OCI-LY1 (cell line): Measurements from ENCODE around the gene NEURL1.

Source experiments
- H2AFZ ChIP-seq: fragments of 200-600 bp; sonication (generic), shearing (Covaris generic); 2 replicates; pipeline ENCODE4 v1.6.0; 2014; ENCODE audit warnings: antibody characterized with exemption, mild to moderate bottlenecking, low read length
- H3F3A ChIP-seq: fragments of 200-600 bp; sonication (generic), shearing (Covaris generic); 2 replicates; pipeline ENCODE4 v1.6.0; 2014; ENCODE audit warnings: mild to moderate bottlenecking, antibody characterized with exemption, low read length, moderate library complexity; ENCODE audit not compliant: insufficient read depth
- H3K27ac ChIP-seq: fragments of 200-600 bp; sonication (generic); 2 replicates; pipeline ENCODE4 v1.5.1; 2014; ENCODE audit warnings: low read length, mixed run types, mild to moderate bottlenecking, low read depth; ENCODE audit not compliant: poor library complexity, severe bottlenecking
- H3K27me3 ChIP-seq: fragments of 200-600 bp; sonication (generic); 2 replicates; pipeline ENCODE4 v1.6.0; 2014; ENCODE audit warnings: antibody characterized with exemption, mild to moderate bottlenecking, low read length, moderate library complexity; ENCODE audit not compliant: insufficient read depth
- H3K36me3 ChIP-seq: fragments of 200-600 bp; sonication (generic); 2 replicates; pipeline ENCODE4 v1.6.1; 2014; ENCODE audit warnings: mild to moderate bottlenecking, antibody characterized with exemption, low read length, moderate library complexity, mixed read lengths; ENCODE audit not compliant: insufficient read depth
- H3K4me1 ChIP-seq: fragments of 200-600 bp; sonication (generic); 2 replicates; pipeline ENCODE4 v1.5.1; 2014; ENCODE audit warnings: mild to moderate bottlenecking, low read length, moderate library complexity; ENCODE audit not compliant: insufficient read depth, severe bottlenecking
- H3K4me2 ChIP-seq: fragments of 200-600 bp; sonication (generic), shearing (Covaris generic); 2 replicates; pipeline ENCODE4 v1.6.1; 2014; ENCODE audit warnings: low read length
- H3K4me3 ChIP-seq: fragments of 200-600 bp; sonication (generic); 2 replicates; pipeline ENCODE4 v1.5.1; 2014; ENCODE audit warnings: low read length, low read depth, mild to moderate bottlenecking, mixed read lengths; ENCODE audit not compliant: poor library complexity, severe bottlenecking
- H3K79me2 ChIP-seq: fragments of 200-600 bp; shearing (Covaris generic); 2 replicates; pipeline ENCODE4 v1.6.1; 2016; ENCODE audit warnings: mixed run types, low read length, mixed read lengths; ENCODE audit not compliant: insufficient read depth
- H3K9ac ChIP-seq: fragments of 200-600 bp; sonication (generic), shearing (Covaris generic); 2 replicates; pipeline ENCODE4 v1.6.1; 2014; ENCODE audit warnings: mild to moderate bottlenecking, low read length, mixed read lengths
- H3K9me2 ChIP-seq: fragments of 200-600 bp; sonication (generic), shearing (Covaris generic); 2 replicates; pipeline ENCODE4 v1.6.1; 2014; ENCODE audit warnings: low read depth, mild to moderate bottlenecking, low read length, mixed read lengths
- H3K9me3 ChIP-seq: fragments of 200-600 bp; shearing (Covaris generic); 2 replicates; pipeline ENCODE4 v1.6.1; 2014; ENCODE audit warnings: low read length, mixed read lengths
- H4K20me1 ChIP-seq: fragments of 200-600 bp; sonication (generic), shearing (Covaris generic); 2 replicates; pipeline ENCODE4 v1.6.0; 2016; ENCODE audit warnings: mild to moderate bottlenecking, low read length; ENCODE audit not compliant: insufficient read depth
- EZH2 ChIP-seq: fragments of 200-600 bp; sonication (generic), shearing (Covaris generic); IDR thresholded peaks from 2 replicates; pipeline ENCODE4 v1.8.0; 2017; ENCODE audit warnings: borderline replicate concordance, mixed run types, mild to moderate bottlenecking, antibody characterized with exemption, low read length, moderate library complexity, mixed read lengths
- TF ChIP-seq, protein P1 (sequence below): fragments of 200-600 bp; sonication (generic), shearing (Covaris generic); IDR thresholded peaks from 2 replicates; pipeline ENCODE4 v1.5.1; 2017; ENCODE audit warnings: mild to moderate bottlenecking, antibody characterized with exemption, low read length, moderate library complexity, mixed read lengths

Gene NEURL1

DNA sequence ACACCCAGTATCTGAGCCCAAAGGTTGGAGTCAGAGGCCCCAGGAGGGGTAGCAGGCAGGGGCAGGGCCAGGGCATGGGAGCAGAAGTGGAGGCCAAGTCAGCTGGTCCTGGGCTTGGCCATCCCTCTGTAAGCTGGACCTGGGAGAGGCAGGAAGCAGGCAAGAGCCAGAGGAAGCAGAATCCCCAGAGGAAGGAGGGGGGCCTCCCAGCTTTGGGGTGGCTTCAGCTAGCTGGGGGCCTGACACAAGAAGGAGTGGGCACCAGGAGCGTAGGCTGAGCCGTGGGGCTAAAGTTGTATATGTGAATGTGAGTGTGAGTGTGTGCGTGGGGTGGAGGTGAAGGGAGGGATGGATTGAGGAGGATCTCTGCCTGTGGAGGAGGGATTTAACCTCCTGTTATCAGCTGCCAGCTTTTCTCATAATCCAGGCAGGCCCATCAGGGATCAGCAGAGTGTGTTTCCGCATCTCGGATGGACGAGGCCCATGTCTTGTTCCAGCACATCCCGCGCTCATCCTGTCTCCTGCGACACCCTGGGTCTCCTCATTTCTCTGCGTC, 54.0 kb downstream of the NEURL1 start:
- Histone ChIP-seq H2AFZ (no peak overlapping the region), H4K20me1 (no peaks in the 10 kb centered on the region), H3K4me3 (no peak overlapping the region), H3K27me3 (peaks cover 5% of the 10 kb centered on the region), H3K9me2 (no peaks in the 10 kb centered on the region), H3K36me3 (no peaks in the 10 kb centered on the region), H3K9ac (no peak overlapping the region), H3K79me2 (no peaks in the 10 kb centered on the region), H3K9me3 (no peaks in the 10 kb centered on the region), H3F3A (no peaks in the 10 kb centered on the region), H3K4me1 (peaks cover 7% of the 10 kb centered on the region), H3K4me2 (no peak overlapping the region), H3K27ac (no peak overlapping the region)
- TF ChIP-seq, protein P1, sequence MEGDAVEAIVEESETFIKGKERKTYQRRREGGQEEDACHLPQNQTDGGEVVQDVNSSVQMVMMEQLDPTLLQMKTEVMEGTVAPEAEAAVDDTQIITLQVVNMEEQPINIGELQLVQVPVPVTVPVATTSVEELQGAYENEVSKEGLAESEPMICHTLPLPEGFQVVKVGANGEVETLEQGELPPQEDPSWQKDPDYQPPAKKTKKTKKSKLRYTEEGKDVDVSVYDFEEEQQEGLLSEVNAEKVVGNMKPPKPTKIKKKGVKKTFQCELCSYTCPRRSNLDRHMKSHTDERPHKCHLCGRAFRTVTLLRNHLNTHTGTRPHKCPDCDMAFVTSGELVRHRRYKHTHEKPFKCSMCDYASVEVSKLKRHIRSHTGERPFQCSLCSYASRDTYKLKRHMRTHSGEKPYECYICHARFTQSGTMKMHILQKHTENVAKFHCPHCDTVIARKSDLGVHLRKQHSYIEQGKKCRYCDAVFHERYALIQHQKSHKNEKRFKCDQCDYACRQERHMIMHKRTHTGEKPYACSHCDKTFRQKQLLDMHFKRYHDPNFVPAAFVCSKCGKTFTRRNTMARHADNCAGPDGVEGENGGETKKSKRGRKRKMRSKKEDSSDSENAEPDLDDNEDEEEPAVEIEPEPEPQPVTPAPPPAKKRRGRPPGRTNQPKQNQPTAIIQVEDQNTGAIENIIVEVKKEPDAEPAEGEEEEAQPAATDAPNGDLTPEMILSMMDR: no peak

GRCh38 chr10:103548006-103548405, 54.5 kb downstream of the NEURL1 start:
- no peaks in the 10 kb centered on the region for H3K36me3 ChIP-seq
- no peak overlapping the region for H3K27ac ChIP-seq
- H3K4me1 ChIP-seq: peaks cover 2% of the 10 kb centered on the region
- no peaks in the 10 kb centered on the region for H4K20me1 ChIP-seq
- H3K9ac ChIP-seq: no peak overlapping the region
- no peak overlapping the region for H3K4me3 ChIP-seq
- no peaks in the 10 kb centered on the region for H3K79me2 ChIP-seq
- no peaks in the 10 kb centered on the region for H3K9me3 ChIP-seq
- TF ChIP-seq EZH2: no peak
- TF ChIP-seq, protein P1: no peak
- H3K27me3 ChIP-seq: peaks cover 5% of the 10 kb centered on the region
- no peak overlapping the region for H3K4me2 ChIP-seq
- H2AFZ ChIP-seq: no peak overlapping the region
- no peaks in the 10 kb centered on the region for H3F3A ChIP-seq
- no peaks in the 10 kb centered on the region for H3K9me2 ChIP-seq

DNA sequence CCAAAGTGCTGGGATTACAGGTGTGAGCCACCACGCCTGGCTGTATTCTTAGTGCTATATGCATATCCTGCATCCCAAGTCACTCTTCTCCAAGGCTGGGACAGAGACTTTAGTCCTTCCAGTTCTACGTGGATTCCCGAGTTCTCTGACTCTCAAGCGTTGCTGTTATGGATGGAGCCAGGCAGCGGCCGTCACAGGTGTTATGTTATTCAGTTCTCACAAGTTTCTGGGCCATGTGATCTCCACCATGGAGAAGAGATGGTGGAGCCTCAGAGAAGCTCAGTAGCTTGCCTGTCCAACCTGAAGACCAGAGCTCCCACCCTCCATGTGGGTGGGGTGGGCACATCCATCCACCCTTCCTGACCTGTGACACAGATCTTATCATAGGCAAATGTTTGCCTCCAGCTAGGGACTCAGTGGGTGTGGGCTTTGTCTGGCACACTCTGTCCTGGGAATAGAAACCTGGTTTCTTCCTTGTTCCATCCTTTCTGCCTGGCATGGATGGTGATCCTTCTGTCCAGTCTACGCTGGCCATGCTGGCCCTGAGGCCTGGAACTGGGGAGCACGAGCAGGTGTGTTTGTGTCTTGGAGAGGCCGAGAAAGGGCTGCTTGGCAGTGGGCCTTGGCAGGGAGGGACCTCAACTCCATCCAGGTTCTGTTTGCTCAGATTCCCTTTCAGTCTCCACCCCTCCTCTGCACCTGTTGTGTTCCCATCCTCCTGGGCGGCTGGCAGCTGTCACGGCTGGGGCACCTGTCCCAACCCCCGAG, 55.3 kb downstream of the NEURL1 start:
- no peak overlapping the region for H2AFZ ChIP-seq
- H3K27me3 ChIP-seq: peaks cover 8% of the 10 kb centered on the region
- H3K79me2 ChIP-seq: no peaks in the 10 kb centered on the region
- no peak overlapping the region for H3K27ac ChIP-seq
- H4K20me1 ChIP-seq: no peaks in the 10 kb centered on the region
- H3K9ac ChIP-seq: no peak overlapping the region
- no peaks in the 10 kb centered on the region for H3K9me2 ChIP-seq
- no peak for TF ChIP-seq EZH2
- TF ChIP-seq, protein P1: no peak
- no peak overlapping the region for H3K4me3 ChIP-seq
- H3K4me1 ChIP-seq: no peaks in the 10 kb centered on the region
- no peaks in the 10 kb centered on the region for H3F3A ChIP-seq
- no peak overlapping the region for H3K4me2 ChIP-seq
- H3K36me3 ChIP-seq: no peaks in the 10 kb centered on the region
- H3K9me3 ChIP-seq: no peaks in the 10 kb centered on the region
